ENCODE data around the gene TRMT10B. TPM values are rescaled to one million over a fixed set of nuclear protein-coding genes. Genes with fewer than 3 reads are reported as not detected.
"Not testable (repeated sequence)": the region's sequence is repeated elsewhere in the genome, so short reads cannot be mapped to it uniquely, and the experiment has no call there.

Gene TRMT10B
- total RNA-seq, 1 donor from 2014 or later, result 4.2 TPM

GRCh38 chr9:37806271-37806670, 52.7 kb downstream of the TRMT10B start:
- no peak for DNase-seq (ENCODE audit: low read depth)
- H3K27me3 ChIP-seq (ENCODE audit: control insufficient read depth, insufficient read depth, low read length), result no peaks in the 10 kb centered on the region
- TF ChIP-seq CTCF (IDR thresholded peaks at IDR 0.05; ENCODE audit: insufficient read depth, low read length, poor library complexity, severe bottlenecking), result no peak
- no peak overlapping the region for H3K4me3 ChIP-seq (ENCODE audit: low read depth, low read length)
- no peaks in the 10 kb centered on the region for H3K36me3 ChIP-seq (ENCODE audit: control insufficient read depth, insufficient read depth, low read length)

- not testable (repeated sequence) for DNase-seq (ENCODE audit: low read depth); H3K4me3 ChIP-seq (ENCODE audit: low read depth, low read length); H3K36me3 ChIP-seq (ENCODE audit: control insufficient read depth, insufficient read depth, low read length); H3K27me3 ChIP-seq (ENCODE audit: control insufficient read depth, insufficient read depth, low read length)
Measured at GRCh38 chr9:37809676-37810075, 56.1 kb downstream of the TRMT10B start.

- no peak for TF ChIP-seq CTCF (IDR thresholded peaks at IDR 0.05; ENCODE audit: insufficient read depth, low read length, poor library complexity, severe bottlenecking)
- H3K4me3 ChIP-seq (ENCODE audit: low read depth, low read length), result no peak overlapping the region
- H3K36me3 ChIP-seq (ENCODE audit: control insufficient read depth, insufficient read depth, low read length), result no peaks in the 10 kb centered on the region
- no peak for DNase-seq (ENCODE audit: low read depth)
- no peaks in the 10 kb centered on the region for H3K27me3 ChIP-seq (ENCODE audit: control insufficient read depth, insufficient read depth, low read length)
Measured at GRCh38 chr9:37811906-37812476, 58.4 kb downstream of the TRMT10B start.

- Histone ChIP-seq H3K27me3 (ENCODE audit: control insufficient read depth, insufficient read depth, low read length) (no peaks in the 10 kb centered on the region), H3K4me3 (ENCODE audit: low read depth, low read length) (no peak overlapping the region), H3K36me3 (ENCODE audit: control insufficient read depth, insufficient read depth, low read length) (no peaks in the 10 kb centered on the region)
- no peak for TF ChIP-seq CTCF (IDR thresholded peaks at IDR 0.05; ENCODE audit: insufficient read depth, low read length, poor library complexity, severe bottlenecking)
- DNase-seq (ENCODE audit: low read depth), result no peak
Measured at GRCh38 chr9:37812773-37813379, 59.3 kb downstream of the TRMT10B start.

- DNase-seq (ENCODE audit: low read depth), result no peak
- TF ChIP-seq CTCF (IDR thresholded peaks at IDR 0.05; ENCODE audit: insufficient read depth, low read length, poor library complexity, severe bottlenecking), result no peak
- Histone ChIP-seq H3K36me3 (ENCODE audit: control insufficient read depth, insufficient read depth, low read length) (no peaks in the 10 kb centered on the region), H3K4me3 (ENCODE audit: low read depth, low read length) (no peak overlapping the region), H3K27me3 (ENCODE audit: control insufficient read depth, insufficient read depth, low read length) (no peaks in the 10 kb centered on the region)
Measured at GRCh38 chr9:37818849-37819248, 65.2 kb downstream of the TRMT10B start.

GRCh38 chr9:37820142-37820541, 66.5 kb downstream of the TRMT10B start:
- no peaks in the 10 kb centered on the region for H3K36me3 ChIP-seq (ENCODE audit: control insufficient read depth, insufficient read depth, low read length)
- DNase-seq (ENCODE audit: low read depth), result no peak
- H3K4me3 ChIP-seq (ENCODE audit: low read depth, low read length), result no peak overlapping the region
- TF ChIP-seq CTCF (IDR thresholded peaks at IDR 0.05; ENCODE audit: insufficient read depth, low read length, poor library complexity, severe bottlenecking), result no peak
- H3K27me3 ChIP-seq (ENCODE audit: control insufficient read depth, insufficient read depth, low read length), result no peaks in the 10 kb centered on the region

GRCh38 chr9:37825174-37825573, 71.6 kb downstream of the TRMT10B start:
- not testable (repeated sequence) for H3K36me3 ChIP-seq (ENCODE audit: control insufficient read depth, insufficient read depth, low read length); H3K4me3 ChIP-seq (ENCODE audit: low read depth, low read length); H3K27me3 ChIP-seq (ENCODE audit: control insufficient read depth, insufficient read depth, low read length); DNase-seq (ENCODE audit: low read depth)
